Activated CD8-positive, alpha-beta T cell treated with anti-CD3 and anti-CD28 coated beads for 36 hours (primary cell): ENCODE data around the gene CCDC30. TPM values are rescaled to one million over a fixed set of nuclear protein-coding genes. Genes with fewer than 3 reads are reported as not detected.
A peak's percentile ranks its signal among the peaks of the same experiment; 100 is the strongest.

ENCODE experiments used
- ATAC-seq: fragments of 200-7000 bp; cut with Tn5 transposase; one replicate; pipeline ENCODE4 v1.10.0; 2021; ENCODE audit warnings: mild to moderate bottlenecking, moderate library complexity
- CTCF ChIA-PET: fragments of 350-600 bp; sonication (Branson Sonifier 250); formaldehyde crosslinking; loops from one replicate; lab custom pipeline; 2021; ENCODE audit warnings: antibody characterized with exemption; lab: Charles Lee
- POLR2A ChIA-PET: fragments of 350-600 bp; sonication (Branson Sonifier 250); formaldehyde crosslinking; loops from one replicate; lab custom pipeline; 2021; ENCODE audit warnings: antibody characterized with exemption; lab: Charles Lee
- DNase-seq: peaks from one replicate; pipeline ENCODE4 v3.0.0-alpha.2; 2020
- H3K27ac Mint-ChIP-seq: one replicate; pipeline ENCODE4 v1.8.0; 2021; ENCODE audit warnings: mild to moderate bottlenecking, mixed read lengths
- H3K27me3 Mint-ChIP-seq: one replicate; pipeline ENCODE4 v1.8.0; 2021; ENCODE audit warnings: mixed read lengths
- H3K36me3 Mint-ChIP-seq: one replicate; pipeline ENCODE4 v1.8.0; 2021; ENCODE audit warnings: low read depth, mixed read lengths
- H3K4me1 Mint-ChIP-seq: one replicate; pipeline ENCODE4 v1.8.0; 2021; ENCODE audit warnings: low read depth, mixed read lengths
- H3K4me3 Mint-ChIP-seq: one replicate; pipeline ENCODE4 v1.8.0; 2021; ENCODE audit warnings: mild to moderate bottlenecking, moderate library complexity, mixed read lengths
- H3K9me3 Mint-ChIP-seq: one replicate; pipeline ENCODE4 v1.8.0; 2021; ENCODE audit warnings: mixed read lengths
- CTCF ChIP-seq: fragments of 200-600 bp; IDR thresholded peaks from one replicate; pipeline ENCODE4 v1.8.0; 2022; ENCODE audit warnings: antibody characterized with exemption, mild to moderate bottlenecking
- intact Hi-C: fragments of 100-400 bp; cut with micrococcal nuclease; formaldehyde crosslinking; loops from one replicate; pipeline ENCODE4 v1.10.0; 2022
- total RNA-seq, 2 experiments: library from RNA; stranded (reverse); gene quantifications; one replicate each; pipeline ENCODE4 v1.2.3, GENCODE V29; 2021

CCDC30 gene
- total RNA-seq, 2 experiments from 2014 or later, result 0.60 to 3.0 TPM

GRCh38 chr1:42691157-42691498 is 228.0 kb downstream of the CCDC30 start:
- intact Hi-C loops, result no loop called here
- POLR2A ChIA-PET, result interaction anchor here (0.6 to 5.3 kb wide), 6 partner anchors 8 to 27 kb away, joined by 3 to 54 read pairs (median 5); partner anchors contain the start of gene YBX1
- Mint-ChIP-seq H3K36me3 (peaks cover 72% of the 10 kb centered on the region), H3K9me3 (no peaks in the 10 kb centered on the region), H3K4me1 (peaks cover 88% of the 10 kb centered on the region), H3K27ac (peak overlapping the region; percentile 0), H3K4me3 (no peak overlapping the region), H3K27me3 (no peaks in the 10 kb centered on the region)
- DNase-seq (no peak), ATAC-seq (no peak)
- CTCF ChIA-PET, result interaction anchor here (1.2 to 3.3 kb wide), 6 partner anchors 9 to 383 kb away, joined by 3 to 17 read pairs (median 4); partner anchors contain the start of gene YBX1
- TF ChIP-seq CTCF, result no peak

GRCh38 chr1:42692461-42692860 is 229.4 kb downstream of the CCDC30 start:
- Mint-ChIP-seq H3K36me3 (peaks cover 74% of the 10 kb centered on the region), H3K27ac (peak overlapping the region; percentile 27), H3K4me3 (no peak overlapping the region), H3K27me3 (no peaks in the 10 kb centered on the region), H3K4me1 (peaks cover 76% of the 10 kb centered on the region), H3K9me3 (no peaks in the 10 kb centered on the region)
- ChIA-PET CTCF (interaction anchor here (1.1 to 3.3 kb wide), 2 partner anchors 10 kb away, joined by 4 to 17 read pairs; partner anchors contain the start of gene YBX1), POLR2A (interaction anchor here (0.8 to 5.3 kb wide), 5 partner anchors 9 to 133 kb away, joined by 3 to 54 read pairs (median 4); partner anchors contain the start of genes P3H1 and YBX1)
- ATAC-seq (no peak), DNase-seq (no peak)
- intact Hi-C loops, result no loop called here
- TF ChIP-seq CTCF, result no peak

GRCh38 chr1:42692911-42693310 is 229.8 kb downstream of the CCDC30 start:
- peaks cover 72% of the 10 kb centered on the region for H3K4me1 Mint-ChIP-seq
- intact Hi-C loops, result no loop called here
- H3K9me3 Mint-ChIP-seq, result no peaks in the 10 kb centered on the region
- ChIA-PET POLR2A (interaction anchor here (0.8 to 5.3 kb wide), 3 partner anchors 10 to 74 kb away, joined by 4 to 54 read pairs (median 4); partner anchors contain the start of genes P3H1 and YBX1), CTCF (interaction anchor here (1.1 to 3.3 kb wide), 3 partner anchors 9 to 51 kb away, joined by 3 to 17 read pairs (median 4); partner anchors contain the start of gene YBX1)
- H3K4me3 Mint-ChIP-seq, result no peak overlapping the region
- no peaks in the 10 kb centered on the region for H3K27me3 Mint-ChIP-seq
- peak overlapping the region; percentile 27 for H3K27ac Mint-ChIP-seq
- no peak for TF ChIP-seq CTCF
- H3K36me3 Mint-ChIP-seq, result peaks cover 74% of the 10 kb centered on the region
- ATAC-seq (no peak), DNase-seq (no peak)

- H3K4me3 Mint-ChIP-seq, result no peak overlapping the region
Observed at GRCh38 chr1:42698081-42698813, 235.2 kb downstream of the CCDC30 start.

More at GRCh38 chr1:42698081-42698813, 235.2 kb downstream of the CCDC30 start:
- H3K4me1 Mint-ChIP-seq, result peaks cover 28% of the 10 kb centered on the region
- CTCF ChIA-PET, result interaction anchor here (1.4 kb wide), 1 partner anchor 36 kb away, joined by 3 read pairs; no protein-coding TSS in a partner anchor
- DNase-seq (no peak), ATAC-seq (no peak)
- peaks cover 93% of the 10 kb centered on the region for H3K36me3 Mint-ChIP-seq
- H3K27ac Mint-ChIP-seq, result peak overlapping the region; percentile 22
- H3K27me3 Mint-ChIP-seq, result no peaks in the 10 kb centered on the region
- no peak for TF ChIP-seq CTCF
- no peaks in the 10 kb centered on the region for H3K9me3 Mint-ChIP-seq
- POLR2A ChIA-PET, result interaction anchor here (0.6 to 2.3 kb wide), 3 partner anchors 15 to 72 kb away, joined by 3 to 12 read pairs (median 3); partner anchors contain the start of gene YBX1
- intact Hi-C loops, result no loop called here
